Stimulated activated naive CD4-positive, alpha-beta T cell treated with Interleukin-2 at 50 U/mL for 16 hours (primary cell): ENCODE measurements around the gene SHH.
"Not testable (repeated sequence)": the region's sequence is repeated elsewhere in the genome, so short reads cannot be mapped to it uniquely, and the experiment has no call there.

Experiments used
- DNase-seq: peaks from one replicate; lab custom pipeline; 2025; lab: John Stamatoyannopoulos, UW

SHH gene

GRCh38 chr7:155842496-155843265 is 30.4 kb upstream of the SHH start:
- DNase-seq, result no peak

- no peak for DNase-seq
Observed at GRCh38 chr7:155840909-155841308, 28.6 kb upstream of the SHH start.

- DNase-seq, result no peak
Observed at GRCh38 chr7:155840262-155840885, 28.1 kb upstream of the SHH start.

GRCh38 chr7:155839461-155839860 is 27.2 kb upstream of the SHH start:
- no peak for DNase-seq

- not testable (repeated sequence) for DNase-seq
Observed at GRCh38 chr7:155838312-155838711, 26.0 kb upstream of the SHH start.

- no peak for DNase-seq
Observed at GRCh38 chr7:155837126-155837479, 24.8 kb upstream of the SHH start.

GRCh38 chr7:155836216-155837125 is 24.2 kb upstream of the SHH start:
- no peak for DNase-seq

- no peak for DNase-seq
Observed at GRCh38 chr7:155835446-155836215, 23.4 kb upstream of the SHH start.

- no peak for DNase-seq
Observed at GRCh38 chr7:155834486-155835048, 22.3 kb upstream of the SHH start.

GRCh38 chr7:155833651-155834050 is 21.4 kb upstream of the SHH start:
- no peak for DNase-seq

- no peak for DNase-seq
Observed at GRCh38 chr7:155832581-155832981, 20.3 kb upstream of the SHH start.

GRCh38 chr7:155831807-155832524 is 19.7 kb upstream of the SHH start:
- no peak for DNase-seq

- DNase-seq, result no peak
Observed at GRCh38 chr7:155830961-155831806, 18.9 kb upstream of the SHH start.

GRCh38 chr7:155829796-155830470 is 17.7 kb upstream of the SHH start:
- no peak for DNase-seq

- DNase-seq, result no peak
Observed at GRCh38 chr7:155825336-155825735, 13.1 kb upstream of the SHH start.

GRCh38 chr7:155824227-155824886 is 12.1 kb upstream of the SHH start:
- DNase-seq, result no peak

- no peak for DNase-seq
Observed at GRCh38 chr7:155821851-155822250, 9.6 kb upstream of the SHH start.

- no peak for DNase-seq
Observed at GRCh38 chr7:155820788-155821187, 8.5 kb upstream of the SHH start.

- DNase-seq, result no peak
Observed at GRCh38 chr7:155820246-155820645, 8.0 kb upstream of the SHH start.
